NCI-H510A (cell line): Measurements from ENCODE around the gene ADAMTSL1.
"Not testable (repeated sequence)": the region's sequence is repeated elsewhere in the genome, so short reads cannot be mapped to it uniquely, and the experiment has no call there.

Experiments
- DNase-seq: peaks from one replicate; lab custom pipeline; 2025; lab: John Stamatoyannopoulos, UW

The ADAMTSL1 gene

DNA sequence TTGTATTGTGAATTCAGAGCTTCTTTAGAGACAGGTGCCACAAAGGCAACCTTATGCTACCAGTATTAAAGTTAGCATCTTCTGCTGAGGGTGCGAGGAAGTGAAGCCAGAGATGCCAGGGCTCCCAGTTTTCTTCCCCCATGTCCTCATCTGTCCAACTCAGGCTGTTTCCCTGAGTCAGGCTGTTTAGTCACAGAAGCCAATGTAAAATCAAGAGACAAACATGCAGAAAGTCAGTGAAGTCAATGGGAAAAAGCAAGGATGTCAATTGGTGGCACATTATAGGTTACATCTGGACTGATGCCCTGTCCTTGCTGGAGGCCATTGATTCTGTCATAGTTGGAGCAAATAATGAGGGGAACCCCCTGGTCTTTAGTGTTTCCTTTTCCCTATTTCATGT, 390.6 kb downstream of the ADAMTSL1 start:
- no peak for DNase-seq

DNA sequence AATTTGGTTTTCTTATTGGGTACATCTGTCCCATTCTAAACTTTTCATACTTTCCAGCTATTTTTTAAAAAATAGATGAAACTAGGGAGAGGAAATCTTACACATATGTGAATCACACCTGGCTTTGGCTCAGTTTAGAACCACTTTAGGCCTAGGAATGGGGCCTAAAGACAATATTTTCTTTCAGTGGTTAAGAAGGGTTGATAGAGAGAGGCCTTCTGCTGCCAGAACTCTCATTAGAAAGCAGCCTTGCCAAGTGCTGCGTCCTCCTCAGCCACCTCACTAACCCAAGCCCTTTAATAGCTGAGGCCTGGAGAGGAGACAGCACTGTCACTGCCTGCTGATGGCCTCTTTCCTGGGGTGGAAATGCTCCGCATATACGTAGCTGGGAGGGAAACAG, 391.6 kb downstream of the ADAMTSL1 start:
- no peak for DNase-seq

DNA sequence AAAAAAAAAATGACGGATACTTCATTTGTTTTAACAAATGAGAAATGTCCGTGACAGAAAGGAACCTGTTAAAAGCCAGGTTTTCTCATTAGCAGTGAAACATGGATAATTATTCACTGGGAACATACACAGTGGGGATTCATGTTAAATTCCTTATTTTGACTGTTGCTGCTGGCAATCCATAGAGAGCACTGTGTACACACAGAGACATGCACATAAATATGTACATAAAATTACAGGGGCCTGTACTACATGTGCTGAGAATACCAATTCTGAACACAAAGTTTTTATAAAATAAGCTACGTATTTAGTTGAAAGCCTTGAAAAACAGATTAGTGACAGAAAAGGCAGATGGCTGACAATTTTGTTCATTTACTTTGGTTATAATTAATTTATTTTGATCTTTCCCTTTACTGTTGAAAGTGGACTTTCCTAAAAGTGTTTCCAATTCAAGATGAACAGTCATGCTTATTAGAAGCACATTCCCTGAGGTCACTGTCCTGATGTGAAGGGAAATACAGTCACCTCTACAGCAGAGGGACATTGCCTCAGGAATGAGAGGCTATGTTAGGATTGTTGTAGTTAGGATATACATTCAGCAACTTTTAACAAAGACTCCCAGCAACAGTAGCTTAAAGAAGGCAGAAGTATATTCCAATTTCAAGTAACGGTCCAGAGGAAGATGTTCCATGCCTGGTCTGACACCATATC, 392.3 kb downstream of the ADAMTSL1 start:
- DNase-seq: no peak

DNA sequence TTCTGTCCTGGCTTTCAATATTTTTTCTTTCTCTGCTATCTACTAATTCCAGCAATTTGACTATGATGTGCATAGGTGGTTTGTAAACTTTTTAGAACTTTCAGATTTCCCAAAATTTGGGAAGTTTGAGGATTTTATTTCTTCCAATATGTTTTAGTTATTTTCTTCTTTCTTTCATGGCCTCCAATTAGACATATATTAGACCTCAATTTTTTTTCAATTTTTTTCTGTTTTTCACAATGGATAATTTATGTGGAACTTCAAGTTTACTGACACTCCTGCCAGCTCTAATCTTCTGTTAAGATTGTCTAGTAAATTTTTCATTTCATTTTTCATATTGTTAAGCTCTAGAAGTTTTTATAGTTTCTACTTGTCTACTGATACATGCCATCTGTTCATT, 395.8 kb downstream of the ADAMTSL1 start:
- DNase-seq: no peak

DNA sequence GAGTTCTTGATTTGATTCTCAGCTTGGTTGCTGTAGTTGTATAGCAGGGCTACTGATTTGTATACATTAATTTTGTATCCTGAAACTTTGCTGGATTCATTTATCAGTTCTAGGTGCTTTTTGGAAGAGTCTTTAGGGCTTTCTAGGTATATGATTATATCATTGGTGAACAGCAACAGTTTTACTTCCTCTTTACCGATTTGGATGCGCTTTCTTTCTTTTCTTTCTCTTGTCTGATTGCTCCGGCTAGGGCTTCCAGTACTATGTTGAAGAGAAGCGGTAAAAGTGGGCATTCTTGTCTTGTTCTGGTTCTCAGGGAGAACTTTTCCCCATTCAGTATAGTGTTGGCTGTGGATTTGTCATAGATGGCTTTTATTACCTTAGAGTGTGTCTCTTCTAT, 400.1 kb downstream of the ADAMTSL1 start:
- DNase-seq: no peak

DNA sequence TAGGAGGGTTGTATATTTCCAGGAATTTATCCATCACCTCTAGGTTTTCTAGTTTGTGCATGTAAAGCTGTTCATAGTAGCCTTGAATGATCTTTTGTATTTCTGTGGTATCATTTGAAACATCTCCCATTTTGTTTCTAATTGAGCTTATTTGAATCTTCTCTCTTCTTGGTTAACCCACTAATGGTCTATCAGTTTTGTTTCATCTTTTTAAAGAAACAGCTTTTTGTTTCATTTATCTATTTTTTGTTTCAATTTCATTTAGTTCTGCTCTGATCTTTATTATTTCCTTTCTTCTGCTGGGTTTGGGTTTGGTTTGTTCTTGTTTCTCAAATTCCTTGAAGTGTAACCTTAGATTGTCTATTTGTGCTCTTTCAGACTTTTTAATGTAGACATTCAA, 401.0 kb downstream of the ADAMTSL1 start:
- DNase-seq: not testable (repeated sequence)

DNA sequence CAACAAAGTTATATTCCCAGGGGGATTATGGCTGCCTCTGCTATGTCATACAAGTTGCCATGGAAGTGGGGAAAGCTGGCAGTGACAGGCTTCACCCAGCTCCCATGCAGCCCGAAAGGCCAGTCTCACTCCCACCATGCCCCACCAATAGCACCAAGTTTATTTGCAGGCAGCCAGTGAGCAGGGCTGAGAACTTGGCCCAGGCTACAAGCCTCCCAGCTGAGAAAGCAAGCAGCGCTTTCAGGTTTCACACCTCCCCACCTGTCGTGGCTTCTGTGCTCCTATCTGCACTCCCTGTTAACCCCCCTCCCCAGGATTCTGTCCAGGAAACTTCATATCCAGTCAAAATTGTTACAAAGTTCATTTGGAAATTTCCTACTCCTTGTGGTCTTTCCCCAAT, 404.0 kb downstream of the ADAMTSL1 start:
- DNase-seq: no peak

DNA sequence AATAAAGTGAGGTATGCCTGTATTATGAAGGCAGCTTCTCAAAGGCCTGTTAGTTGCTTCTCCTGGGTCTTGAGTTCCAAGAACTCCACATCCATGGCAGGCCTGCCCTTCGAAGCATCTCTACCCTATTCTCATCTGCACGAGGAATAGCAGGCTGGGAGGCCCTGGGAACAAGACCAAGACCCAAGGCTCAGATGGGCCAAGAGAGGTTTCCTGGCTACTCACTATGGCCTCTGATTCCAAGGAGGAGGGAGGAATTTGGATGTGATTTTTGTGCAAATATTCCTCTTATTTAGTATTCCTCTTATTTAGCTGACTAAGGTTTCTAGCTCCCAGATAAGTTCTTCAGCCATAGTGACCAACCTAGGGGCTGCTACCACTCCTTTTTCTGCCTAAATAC, 407.8 kb downstream of the ADAMTSL1 start:
- DNase-seq: no peak

DNA sequence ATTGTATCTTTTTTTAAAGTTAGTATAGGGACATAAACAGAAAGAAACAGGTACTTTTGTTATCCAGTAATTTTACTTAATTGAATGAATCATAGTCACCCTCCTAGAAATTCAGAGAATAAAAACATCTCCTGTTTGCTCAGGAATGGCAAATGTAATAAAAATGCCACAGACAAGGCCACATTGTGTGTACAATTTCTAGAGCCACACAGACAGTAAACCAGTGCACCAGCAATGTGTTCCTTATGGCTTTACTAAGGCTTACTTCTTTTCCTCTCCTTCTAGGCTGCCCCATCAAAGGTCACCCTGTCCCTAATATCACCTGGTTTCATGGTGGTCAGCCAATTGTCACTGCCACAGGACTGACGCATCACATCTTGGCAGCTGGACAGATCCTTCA, 413.6 kb downstream of the ADAMTSL1 start:
- DNase-seq: no peak

DNA sequence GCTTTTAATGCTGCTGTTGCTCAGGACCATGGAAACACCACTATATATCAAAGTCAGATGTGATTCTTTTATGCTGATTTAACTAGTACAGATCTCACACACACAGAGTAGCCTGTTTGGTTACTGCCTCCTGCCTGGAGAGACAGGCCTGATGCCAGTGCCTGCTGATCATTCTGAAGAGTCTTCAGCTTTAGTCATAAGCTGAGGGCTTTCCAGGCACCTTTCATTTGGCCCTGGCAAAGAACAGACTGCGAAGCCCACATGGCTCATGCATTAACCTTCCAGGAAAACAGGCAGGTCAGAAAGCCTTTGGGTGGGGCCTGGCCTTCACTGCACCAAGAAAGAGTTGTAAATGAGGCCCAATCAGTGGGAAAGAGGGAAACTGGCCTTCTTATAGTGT, 414.3 kb downstream of the ADAMTSL1 start:
- DNase-seq: no peak

DNA sequence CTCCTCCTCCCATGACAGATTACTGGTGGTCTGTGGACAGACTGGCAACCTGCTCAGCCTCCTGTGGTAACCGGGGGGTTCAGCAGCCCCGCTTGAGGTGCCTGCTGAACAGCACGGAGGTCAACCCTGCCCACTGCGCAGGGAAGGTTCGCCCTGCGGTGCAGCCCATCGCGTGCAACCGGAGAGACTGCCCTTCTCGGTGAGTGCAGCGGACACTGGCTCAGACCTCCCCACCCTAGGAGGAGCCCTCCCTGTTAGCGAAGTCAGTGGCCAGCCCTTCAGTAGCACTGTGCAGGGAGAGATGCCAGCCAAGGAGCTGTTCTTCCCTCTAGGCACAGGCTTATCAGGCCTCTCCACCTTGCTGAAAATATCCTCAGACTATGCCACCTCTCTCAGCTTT, 415.6 kb downstream of the ADAMTSL1 start:
- no peak for DNase-seq

DNA sequence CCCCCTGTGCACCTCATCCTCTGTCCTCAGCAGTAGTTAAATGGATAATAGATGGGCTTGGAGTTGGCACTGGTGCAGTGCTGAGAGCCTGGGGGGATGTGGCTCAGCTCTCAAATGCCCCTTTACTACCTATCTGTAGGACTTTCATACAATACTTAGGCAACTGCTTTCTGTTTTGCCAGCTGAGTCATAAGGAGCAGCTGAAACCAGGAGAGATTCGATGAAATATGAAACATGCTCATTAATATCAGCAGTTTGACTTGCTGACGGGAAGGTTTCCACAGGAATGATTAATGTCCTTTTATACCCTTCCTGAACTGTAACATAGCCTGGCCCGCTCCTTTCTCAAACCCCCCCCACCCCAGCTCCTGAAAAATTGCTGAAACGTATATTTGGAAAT, 416.4 kb downstream of the ADAMTSL1 start:
- no peak for DNase-seq

DNA sequence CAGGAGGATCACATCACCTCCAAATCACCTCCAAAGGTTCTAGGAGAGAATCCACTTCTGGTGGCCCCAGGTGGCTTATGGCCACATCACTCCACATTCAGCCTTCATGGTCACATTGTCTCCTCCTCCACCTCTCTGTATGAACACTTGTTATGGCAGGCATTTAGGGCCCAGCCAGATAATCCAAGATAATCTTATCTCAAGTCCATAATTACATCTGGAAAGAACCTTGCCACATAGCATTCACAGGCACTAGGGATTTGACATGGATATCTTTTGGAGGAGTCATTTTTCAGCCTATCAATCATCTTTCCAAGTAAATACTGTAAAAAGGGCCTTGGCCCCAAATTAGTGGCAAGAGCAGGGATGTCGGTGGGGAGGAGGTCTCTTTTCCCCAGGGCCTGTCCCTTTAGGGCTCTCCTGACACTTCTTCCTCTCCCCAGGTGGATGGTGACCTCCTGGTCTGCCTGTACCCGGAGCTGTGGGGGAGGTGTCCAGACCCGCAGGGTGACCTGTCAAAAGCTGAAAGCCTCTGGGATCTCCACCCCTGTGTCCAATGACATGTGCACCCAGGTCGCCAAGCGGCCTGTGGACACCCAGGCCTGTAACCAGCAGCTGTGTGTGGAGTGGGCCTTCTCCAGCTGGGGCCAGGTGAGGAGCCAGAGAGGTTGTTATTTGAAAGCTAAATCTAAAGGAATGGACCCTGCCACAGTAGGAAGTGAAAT, 418.2 kb downstream of the ADAMTSL1 start:
- DNase-seq: no peak

DNA sequence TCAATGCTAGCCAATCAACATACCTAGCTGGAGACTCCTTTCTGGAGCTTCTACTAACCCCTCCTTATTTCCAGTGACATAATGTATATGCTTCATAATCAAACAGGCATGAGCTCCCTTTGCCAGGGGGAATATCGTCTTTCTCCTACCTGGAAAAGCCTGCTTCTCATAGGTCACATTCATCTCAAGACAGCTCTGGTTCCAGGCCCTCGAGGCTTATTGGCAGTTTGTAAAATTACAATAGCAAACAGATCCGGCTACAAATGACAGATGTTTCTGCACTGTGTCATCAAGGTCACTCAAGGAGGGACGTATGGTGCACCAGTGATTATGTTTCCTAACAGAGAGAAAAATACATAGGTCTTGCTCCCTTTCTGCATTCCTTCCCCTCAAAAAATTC, 419.1 kb downstream of the ADAMTSL1 start:
- peak; percentile 49 for DNase-seq

DNA sequence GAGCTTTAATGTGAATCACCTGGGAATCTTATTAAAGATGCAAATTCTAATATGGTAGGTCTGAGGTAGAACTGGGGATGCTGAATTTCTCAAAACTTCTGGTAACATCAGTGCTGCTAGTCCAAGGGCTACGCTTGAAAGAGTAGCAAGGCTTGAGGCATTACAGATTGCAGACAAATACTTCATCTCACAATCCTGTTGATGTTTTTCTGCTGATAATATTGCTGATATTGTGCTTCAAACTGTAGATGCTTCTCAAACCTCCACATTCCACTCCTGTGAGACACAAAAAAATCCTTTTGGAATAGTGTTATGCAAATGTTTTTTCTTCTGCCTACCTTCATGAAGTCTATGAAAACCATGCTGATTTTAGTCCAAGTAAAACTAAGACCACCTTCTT, 419.5 kb downstream of the ADAMTSL1 start:
- no peak for DNase-seq

DNA sequence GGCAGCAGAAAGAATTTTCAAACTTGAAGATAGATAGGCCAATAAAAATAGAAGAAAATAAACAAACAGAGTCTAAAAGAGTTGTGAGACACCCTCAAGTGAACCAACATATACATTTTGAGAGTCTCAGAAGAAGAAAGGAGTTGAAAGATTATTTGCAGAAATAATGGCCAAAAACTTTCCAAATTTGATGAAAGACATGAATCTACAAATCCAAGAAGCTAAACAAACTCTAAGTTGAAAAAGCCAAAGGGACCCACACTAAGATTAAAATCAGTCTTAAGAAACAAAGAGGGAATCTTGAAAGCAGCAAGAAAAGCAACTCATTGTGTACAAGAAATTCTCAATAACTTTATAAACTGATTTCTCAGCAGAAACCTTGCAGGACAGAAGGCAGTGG, 422.1 kb downstream of the ADAMTSL1 start:
- no peak for DNase-seq

DNA sequence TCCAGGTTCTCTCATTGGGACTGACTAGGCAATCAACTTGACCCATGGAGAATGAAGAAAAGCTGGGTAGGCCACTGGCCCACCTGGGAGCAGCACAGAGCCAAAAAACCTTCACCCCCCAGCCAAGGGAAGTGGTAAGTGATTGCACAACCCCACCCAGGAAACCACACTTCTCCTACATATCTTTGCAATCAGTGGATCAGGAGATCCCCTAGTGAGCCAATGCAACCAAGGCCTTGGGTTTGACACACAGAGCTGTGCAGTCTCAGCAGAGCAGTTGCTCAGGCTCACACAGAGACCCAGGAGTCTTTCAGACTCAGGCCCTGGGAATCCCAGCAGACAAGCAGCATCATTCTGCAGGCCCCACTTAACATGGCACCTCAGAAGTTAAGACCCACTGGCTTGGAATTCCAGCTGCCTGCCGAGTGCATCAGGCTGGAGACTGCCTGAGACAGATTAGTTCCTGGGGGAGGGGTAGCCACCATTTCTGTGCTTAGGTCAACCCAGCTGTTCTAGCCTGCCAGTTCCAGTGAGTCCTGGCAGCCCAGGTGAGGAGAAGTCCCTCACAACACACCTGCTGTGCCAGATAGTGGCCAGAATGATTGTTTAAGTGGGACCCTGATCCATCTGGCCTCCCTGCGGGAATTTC, 422.7 kb downstream of the ADAMTSL1 start:
- no peak for DNase-seq

DNA sequence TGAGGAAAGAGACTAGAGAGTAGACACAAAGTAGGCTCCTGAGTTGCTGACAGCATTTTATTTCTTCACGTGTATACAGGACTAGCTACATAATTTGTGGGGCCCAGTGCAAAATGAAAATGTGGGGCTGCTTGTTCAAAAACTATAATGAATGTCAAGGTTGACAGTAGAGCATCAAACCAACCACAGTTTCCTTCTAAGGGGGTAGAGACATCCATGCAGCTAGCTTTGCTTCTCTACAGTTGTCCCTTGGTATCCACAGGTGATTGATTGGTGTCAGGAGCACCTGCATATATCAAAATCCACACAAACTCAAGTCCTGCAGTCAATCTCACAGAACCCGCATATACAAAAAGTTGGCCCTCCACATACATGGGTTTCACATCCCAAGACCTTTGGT, 429.5 kb downstream of the ADAMTSL1 start:
- no peak for DNase-seq

DNA sequence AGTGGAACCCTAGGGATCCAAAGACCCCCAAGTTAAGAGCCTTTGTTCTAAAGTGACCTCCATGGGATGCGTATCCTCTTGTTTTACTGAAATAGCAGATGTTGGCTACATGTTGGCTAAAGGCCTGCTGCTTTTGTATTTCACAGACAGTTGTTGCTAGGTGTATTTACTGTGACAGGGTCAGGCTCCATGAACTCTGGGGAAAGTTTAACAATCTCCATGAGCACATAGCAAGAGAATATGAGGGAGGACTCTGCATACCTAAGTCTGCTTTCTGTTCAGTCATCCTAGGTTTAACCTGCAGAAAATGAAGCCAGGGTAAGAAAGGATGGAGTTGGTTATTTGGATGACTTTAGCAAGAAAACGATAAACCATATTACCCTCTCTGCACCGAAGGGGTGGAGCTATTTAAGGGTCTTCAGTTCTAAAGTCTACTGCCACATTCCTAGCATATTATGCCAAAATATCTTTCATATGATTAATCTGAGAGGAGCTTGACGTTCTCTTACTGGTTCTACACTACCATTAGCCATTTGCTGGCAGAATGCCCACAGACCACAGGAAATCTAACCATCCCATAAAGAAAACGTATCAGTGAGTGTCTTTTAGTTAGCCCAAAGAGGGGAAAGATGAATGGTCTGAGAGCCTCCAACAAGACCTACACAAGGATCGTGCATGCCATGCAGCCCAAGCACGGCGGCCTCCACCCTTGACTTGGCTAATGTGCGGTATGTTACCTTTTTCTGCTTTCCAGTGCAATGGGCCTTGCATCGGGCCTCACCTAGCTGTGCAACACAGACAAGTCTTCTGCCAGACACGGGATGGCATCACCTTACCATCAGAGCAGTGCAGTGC, 431.3 kb downstream of the ADAMTSL1 start:
- no peak for DNase-seq

DNA sequence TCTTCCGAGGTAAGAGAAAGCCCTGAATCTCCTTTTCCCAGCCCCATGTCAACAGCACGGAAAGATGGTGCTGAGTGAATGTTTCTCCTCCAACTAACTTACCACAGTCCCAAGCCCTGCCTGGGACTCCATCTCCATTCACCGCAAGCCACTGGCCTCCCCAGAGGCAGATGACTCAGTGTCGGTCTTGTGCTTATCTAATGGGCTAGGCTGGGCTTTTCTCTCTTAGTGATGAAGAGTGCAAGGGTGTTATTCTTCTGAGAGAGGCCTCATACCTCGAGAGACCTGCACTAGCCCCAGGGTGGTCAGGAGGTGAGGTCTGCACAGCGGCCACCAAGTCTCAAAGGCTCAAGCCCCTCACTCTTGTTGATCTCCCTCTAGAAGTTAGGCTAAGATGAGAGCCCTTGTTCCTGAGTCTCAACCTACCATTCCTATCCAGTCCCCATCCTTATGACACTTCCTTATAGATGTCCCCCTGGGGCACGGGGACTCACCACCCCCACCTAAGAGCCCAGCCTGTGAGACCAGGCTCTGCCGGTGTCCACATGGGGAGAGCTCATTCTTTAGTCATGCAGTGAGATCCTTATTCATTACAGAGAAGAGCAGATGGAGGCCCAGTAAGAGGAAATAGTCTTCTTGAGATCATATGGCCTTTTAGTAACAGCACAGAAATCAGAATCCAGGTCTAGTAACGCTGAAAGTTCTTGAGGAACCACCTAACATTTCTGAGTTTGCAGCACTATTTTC, 432.1 kb downstream of the ADAMTSL1 start:
- DNase-seq: no peak

DNA sequence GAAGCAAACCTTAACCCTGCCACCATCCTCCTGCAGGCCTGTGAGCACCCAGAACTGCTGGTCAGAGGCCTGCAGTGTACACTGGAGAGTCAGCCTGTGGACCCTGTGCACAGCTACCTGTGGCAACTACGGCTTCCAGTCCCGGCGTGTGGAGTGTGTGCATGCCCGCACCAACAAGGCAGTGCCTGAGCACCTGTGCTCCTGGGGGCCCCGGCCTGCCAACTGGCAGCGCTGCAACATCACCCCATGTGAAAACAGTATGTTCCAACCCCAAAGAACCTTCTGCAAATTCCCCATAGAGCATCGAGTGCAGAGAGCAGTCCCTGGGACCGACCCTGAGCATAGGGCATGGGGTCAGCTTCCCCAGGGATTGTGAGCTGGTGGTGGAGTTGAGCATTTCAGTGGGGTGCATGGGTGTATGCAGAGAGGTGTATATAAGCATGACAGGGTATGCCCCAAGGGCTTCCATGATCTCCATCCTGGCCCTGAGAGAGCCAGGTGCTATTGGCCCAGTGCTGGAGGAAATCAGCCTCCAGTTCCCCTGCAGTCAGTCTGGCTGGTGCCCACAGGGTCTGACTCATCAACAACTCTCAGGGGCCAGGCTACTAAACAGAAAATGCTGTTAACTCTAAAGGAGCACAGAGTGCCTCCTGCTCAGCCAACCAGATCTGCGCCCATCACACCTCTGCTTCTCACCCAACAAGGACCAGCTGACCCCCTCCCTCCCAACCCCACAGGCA, 432.9 kb downstream of the ADAMTSL1 start:
- no peak for DNase-seq
